GM12872 (cell line): Measurements from ENCODE around the gene SEPTIN12.

Experiments
- TF ChIP-seq, protein P1 (sequence below): IDR thresholded peaks from 3 replicates; pipeline ENCODE4 v1.5.1; 2011; ENCODE audit warnings: low read depth, mild to moderate bottlenecking, low read length, moderate library complexity; ENCODE audit not compliant: insufficient read depth

SEPTIN12 gene

DNA sequence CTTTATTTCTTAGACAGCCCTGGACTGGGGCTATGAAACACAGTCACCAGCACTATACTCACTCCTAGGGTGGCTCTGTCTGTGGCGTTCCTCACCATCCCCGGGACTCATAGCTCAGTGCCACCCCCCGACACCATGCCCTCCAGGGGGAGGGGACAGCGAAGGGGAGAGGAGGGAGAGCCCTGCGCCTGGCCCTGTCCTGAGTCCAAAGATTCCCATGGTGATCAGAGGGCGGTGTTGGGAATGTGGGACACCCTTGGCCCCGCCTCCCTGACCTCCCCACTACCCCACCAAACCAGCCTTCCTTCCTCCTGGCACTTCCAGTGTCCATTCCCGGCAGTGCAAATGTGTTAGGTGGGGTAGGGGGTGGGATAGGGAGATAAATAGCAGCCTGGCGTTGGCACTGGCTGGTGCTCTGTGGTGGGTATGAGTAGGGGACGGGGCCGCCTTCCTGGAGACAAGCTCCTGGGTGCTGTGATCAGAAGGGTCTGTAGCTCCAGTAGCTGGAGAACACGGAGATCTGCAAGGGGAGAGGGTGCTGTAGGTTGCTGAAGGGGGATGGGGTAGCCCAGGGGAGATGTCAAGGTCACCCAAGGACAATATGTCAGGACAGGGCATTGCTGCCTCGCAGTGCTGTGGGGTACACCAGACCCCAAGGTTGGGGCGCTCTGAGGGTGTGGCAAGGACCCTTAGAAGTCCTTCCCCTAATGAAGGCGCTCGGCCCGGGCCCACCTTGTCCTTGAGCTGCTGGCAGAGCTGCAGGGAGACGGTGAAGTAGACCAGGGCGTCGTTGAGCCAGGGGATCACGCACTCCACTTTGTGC is 9.0 kb upstream of the SEPTIN12 start:
- TF ChIP-seq, protein P1, sequence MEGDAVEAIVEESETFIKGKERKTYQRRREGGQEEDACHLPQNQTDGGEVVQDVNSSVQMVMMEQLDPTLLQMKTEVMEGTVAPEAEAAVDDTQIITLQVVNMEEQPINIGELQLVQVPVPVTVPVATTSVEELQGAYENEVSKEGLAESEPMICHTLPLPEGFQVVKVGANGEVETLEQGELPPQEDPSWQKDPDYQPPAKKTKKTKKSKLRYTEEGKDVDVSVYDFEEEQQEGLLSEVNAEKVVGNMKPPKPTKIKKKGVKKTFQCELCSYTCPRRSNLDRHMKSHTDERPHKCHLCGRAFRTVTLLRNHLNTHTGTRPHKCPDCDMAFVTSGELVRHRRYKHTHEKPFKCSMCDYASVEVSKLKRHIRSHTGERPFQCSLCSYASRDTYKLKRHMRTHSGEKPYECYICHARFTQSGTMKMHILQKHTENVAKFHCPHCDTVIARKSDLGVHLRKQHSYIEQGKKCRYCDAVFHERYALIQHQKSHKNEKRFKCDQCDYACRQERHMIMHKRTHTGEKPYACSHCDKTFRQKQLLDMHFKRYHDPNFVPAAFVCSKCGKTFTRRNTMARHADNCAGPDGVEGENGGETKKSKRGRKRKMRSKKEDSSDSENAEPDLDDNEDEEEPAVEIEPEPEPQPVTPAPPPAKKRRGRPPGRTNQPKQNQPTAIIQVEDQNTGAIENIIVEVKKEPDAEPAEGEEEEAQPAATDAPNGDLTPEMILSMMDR = no peak

DNA sequence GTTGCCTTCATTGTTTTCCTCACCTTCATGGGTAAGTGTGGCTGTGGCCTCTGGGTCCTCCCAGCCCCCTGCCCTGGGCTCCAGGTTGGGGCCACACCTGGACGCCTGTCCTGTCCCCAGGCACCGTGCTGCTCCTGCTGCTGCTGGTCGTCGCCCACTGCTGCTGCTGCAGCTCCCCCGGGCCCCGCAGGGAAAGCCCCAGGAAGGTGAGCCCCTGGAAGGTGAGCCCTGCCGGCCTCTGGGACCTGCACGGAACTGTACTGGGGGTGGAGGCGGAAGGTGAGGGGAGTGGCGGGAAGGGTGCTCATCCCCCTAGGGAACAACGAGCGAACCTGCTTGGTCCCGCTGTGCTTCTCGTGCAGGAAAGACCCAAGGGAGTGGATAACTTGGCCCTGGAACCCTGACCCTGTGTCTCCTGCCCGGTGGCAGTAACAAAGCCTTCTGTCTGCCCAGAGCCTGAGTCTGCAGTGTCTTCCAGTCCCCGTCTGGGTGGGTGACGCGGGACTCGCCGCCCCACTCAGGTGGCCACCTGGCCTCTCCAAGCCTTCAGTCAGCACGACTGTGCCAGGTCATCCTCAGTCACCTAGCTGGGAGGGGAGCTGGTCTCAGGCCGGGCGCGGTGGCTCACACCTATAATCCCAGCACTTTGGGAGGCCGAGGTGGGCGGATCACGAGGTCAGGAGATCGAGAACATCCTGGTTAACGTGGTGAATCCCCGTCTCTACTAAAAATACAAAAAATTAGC is 7.9 kb upstream of the SEPTIN12 start:
- TF ChIP-seq, protein P1 = no peak

DNA sequence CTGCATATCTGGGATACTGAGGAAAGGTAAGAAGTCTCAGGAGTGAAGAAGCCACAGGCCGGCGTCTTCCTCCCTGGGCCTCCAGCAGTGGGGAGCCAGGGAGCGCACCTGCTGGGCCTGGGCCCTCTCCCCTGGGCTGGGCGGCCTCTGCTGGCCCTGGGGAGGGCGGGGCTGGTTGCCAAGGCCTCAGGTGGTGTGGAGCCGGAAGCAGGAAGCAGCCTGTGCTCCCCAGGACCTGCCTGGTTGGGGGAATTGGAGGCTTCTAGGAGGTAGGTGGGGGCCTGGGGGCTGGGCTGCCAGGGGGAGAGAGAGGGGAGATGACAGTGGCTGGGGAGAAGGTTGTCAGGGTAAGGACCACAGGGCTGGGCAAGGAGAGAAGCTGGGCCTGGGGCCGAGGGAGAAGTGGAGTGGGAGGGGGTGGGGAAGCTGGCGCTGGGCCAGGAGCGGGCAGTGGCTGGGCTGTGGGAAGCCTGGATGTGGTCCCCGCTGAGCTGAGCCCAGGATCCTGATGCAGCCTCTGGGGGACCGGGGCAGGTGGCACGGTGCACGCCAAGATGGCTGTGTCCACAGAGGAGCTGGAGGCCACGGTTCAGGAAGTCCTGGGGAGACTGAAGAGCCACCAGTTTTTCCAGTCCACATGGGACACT is 7.2 kb upstream of the SEPTIN12 start, which contains the start of gene SMIM22:
Gene SMIM22 (plus strand): TSS at position 189 of the 647 bp plus-strand sequence. CDS start 366 bp downstream, at position 555.
- TF ChIP-seq, protein P1 = no peak

DNA sequence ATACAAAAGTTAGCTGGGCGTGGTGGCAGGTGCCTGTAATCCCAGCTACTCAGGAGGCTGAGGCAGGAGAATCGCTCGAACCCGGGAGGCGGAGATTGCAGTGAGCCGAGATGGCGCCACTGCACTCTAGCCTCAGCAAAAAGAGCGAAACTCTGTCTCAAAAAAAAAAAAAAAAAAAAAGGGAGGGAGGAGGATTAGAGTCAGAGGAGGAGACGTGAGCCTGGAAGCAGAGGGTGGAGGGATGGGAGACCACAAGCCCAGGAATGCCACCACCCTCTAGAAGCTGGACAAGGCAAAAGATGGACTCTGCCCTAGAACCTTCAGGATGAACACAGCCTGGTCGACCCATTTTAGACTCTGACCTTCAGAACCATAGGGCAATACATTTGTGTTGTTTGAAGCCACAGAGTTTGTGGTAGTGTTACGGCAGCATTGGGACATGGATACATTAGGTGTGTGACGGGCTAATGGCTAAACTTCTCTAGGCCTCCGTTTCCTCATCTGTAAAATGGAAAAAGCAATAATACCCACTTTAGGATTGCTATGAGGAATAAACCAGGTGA is 4.9 kb upstream of the SEPTIN12 start:
- TF ChIP-seq, protein P1 = no peak

DNA sequence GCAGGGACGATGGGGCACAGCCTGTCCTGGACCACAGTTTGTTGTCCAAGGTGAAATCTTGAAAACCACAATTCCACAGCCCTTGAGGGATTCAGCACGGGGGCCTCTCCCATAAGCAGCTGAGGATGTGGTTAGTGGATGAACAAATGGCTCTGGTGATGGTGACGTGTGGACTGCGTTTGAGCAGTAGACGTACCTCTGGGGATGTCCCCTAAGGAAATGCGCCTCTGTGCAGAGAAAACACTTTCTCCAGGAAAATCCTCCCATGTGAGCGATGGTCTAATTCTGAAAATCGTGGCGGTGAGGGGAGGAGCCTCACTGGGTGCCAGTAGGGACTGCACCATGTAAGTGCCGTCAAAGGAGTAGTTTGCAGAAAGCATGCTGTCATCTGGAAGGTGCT is 2.7 kb upstream of the SEPTIN12 start:
- TF ChIP-seq, protein P1 = no peak

DNA sequence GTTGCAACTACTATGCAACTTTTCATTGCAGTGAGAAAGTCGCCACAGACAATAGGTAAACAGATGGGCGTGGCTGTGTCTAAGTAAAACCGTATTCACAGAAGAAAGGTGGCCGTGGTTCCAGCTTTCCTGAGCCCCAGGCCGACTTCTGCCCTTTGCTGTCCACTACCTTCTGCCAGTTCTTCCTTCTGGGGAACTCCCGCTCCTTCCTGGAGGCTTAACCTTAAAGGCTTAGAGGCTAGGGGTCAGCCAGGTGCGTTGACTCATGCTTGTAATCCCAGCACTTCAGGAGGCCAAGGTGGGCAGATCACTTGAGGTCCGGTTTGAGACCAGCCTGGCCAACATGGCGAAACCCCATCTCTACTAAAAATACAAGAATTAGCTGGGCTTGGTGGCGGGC is 2.1 kb upstream of the SEPTIN12 start:
- TF ChIP-seq, protein P1 = no peak

DNA sequence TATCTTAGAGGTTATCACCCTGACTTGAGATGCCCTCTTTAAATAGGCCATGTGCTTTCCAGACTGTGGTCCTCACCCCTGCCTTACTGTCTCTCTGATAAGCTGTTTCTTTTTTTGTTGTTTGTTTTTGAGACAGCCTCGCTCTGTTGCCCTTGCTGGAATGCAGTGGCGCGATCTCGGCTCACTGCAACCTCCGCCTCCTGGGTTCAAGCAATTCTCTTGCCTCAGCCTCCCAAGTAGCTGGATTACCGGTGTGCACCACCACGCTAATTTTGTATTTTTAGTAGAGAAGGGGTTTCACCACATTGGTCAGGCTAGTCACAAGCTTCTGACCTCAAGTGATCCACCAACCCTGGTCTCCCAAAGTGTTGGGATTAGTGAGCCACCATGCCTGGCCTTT is 765 bp upstream of the SEPTIN12 start:
- TF ChIP-seq, protein P1 = no peak
